Caki2 (cell line): ENCODE measurements around the gene CACNG8. TPM values are rescaled to one million over a fixed set of nuclear protein-coding genes. Genes with fewer than 3 reads are reported as not detected.

ENCODE experiments used
- DNase-seq: peaks from one replicate; pipeline ENCODE4 v3.0.0-alpha.2; 2015; ENCODE audit warnings: low read depth
- in situ Hi-C: cut with HindIII; loops from 2 replicates; pipeline ENCODE4 v1.10.0; 2016; ENCODE audit warnings: low sequenced_read_pairs, low pct_unique_long_range_greater_than_20kb, mixed read lengths
- total RNA-seq: library from RNA; depleted of rRNA; stranded (reverse); fragments of >200 nt; shearing (Covaris generic); gene quantifications from 2 replicates; pipeline ENCODE4 v1.2.3, GENCODE V29; 2014; ENCODE audit warnings: low replicate concordance

The CACNG8 gene
- total RNA-seq, 1 experiment from 2014 or later: not detected

GRCh38 chr19:53983457-53984289 is 20.9 kb downstream of the CACNG8 start:
- no peak for DNase-seq
- in situ Hi-C loops: no loop called here

GRCh38 chr19:53985863-53986262 is 23.1 kb downstream of the CACNG8 start:
- no peak for DNase-seq
- in situ Hi-C loops: no loop called here

GRCh38 chr19:53988981-53989380 is 26.2 kb downstream of the CACNG8 start:
- in situ Hi-C loops: no loop called here
- no peak for DNase-seq

- in situ Hi-C loops: no loop called here
- DNase-seq: peak; percentile 30
Observed at GRCh38 chr19:53989600-53990533, 27.1 kb downstream of the CACNG8 start.

GRCh38 chr19:53991224-53992113 is 28.7 kb downstream of the CACNG8 start, which contains the start of gene CACNG6:
CACNG6 (plus strand) TSS chr19:53991637; CDS start chr19:53992878, 1,241 bp downstream.
- in situ Hi-C loops: no loop called here
- no peak for DNase-seq

- in situ Hi-C loops: no loop called here
Observed at GRCh38 chr19:53992211-53992610, 29.5 kb downstream of the CACNG8 start.

GRCh38 chr19:53992815-53993214 is 30.1 kb downstream of the CACNG8 start:
- DNase-seq: no peak
- in situ Hi-C loops: no loop called here

More at GRCh38 chr19:53992211-53992610, 29.5 kb downstream of the CACNG8 start:
- no peak for DNase-seq

GRCh38 chr19:53993448-53993847 is 30.7 kb downstream of the CACNG8 start:
- DNase-seq: no peak
- in situ Hi-C loops: no loop called here

GRCh38 chr19:53994811-53995210 is 32.1 kb downstream of the CACNG8 start:
- in situ Hi-C loops: no loop called here
- no peak for DNase-seq

- in situ Hi-C loops: no loop called here
- no peak for DNase-seq
Observed at GRCh38 chr19:53998223-53998622, 35.5 kb downstream of the CACNG8 start.

GRCh38 chr19:53999694-54000093 is 37.0 kb downstream of the CACNG8 start:
- no peak for DNase-seq
- in situ Hi-C loops: no loop called here

GRCh38 chr19:54001496-54001895 is 38.8 kb downstream of the CACNG8 start:
- in situ Hi-C loops: no loop called here
- DNase-seq: no peak

- no peak for DNase-seq
- in situ Hi-C loops: no loop called here
Observed at GRCh38 chr19:54002495-54003315, 40.0 kb downstream of the CACNG8 start.

GRCh38 chr19:54009440-54009839 is 46.7 kb downstream of the CACNG8 start:
- in situ Hi-C loops: no loop called here
- DNase-seq: no peak

GRCh38 chr19:54010474-54010873 is 47.7 kb downstream of the CACNG8 start:
- in situ Hi-C loops: no loop called here
- DNase-seq: no peak

GRCh38 chr19:54011507-54012211 is 48.9 kb downstream of the CACNG8 start:
- DNase-seq: no peak
- in situ Hi-C loops: no loop called here

- in situ Hi-C loops: no loop called here
- no peak for DNase-seq
Observed at GRCh38 chr19:54013866-54014265, 51.1 kb downstream of the CACNG8 start.
